ENCODE measurements around the gene CCN2.

DNA sequence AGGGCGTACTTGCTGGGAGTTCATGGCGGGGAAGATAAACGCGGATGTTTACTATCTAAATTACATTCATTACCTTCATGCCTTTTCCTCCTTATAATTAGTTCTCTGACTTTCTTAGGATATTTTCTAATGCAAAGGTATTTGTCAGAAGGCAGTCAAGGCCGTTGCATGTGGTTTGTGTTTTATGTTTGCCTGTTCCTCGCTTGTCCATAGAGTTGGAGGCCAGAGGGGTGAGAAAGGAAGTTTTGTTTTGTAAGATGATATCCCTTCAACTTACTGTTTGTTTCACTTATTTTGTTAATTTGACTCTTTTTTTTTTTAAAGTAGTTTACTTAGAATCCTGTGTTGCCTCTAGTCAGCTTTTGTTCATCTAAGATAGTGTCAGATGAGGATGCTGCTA, 4.0 kb upstream of the CCN2 start:
- TF ChIP-seq, protein P1, sequence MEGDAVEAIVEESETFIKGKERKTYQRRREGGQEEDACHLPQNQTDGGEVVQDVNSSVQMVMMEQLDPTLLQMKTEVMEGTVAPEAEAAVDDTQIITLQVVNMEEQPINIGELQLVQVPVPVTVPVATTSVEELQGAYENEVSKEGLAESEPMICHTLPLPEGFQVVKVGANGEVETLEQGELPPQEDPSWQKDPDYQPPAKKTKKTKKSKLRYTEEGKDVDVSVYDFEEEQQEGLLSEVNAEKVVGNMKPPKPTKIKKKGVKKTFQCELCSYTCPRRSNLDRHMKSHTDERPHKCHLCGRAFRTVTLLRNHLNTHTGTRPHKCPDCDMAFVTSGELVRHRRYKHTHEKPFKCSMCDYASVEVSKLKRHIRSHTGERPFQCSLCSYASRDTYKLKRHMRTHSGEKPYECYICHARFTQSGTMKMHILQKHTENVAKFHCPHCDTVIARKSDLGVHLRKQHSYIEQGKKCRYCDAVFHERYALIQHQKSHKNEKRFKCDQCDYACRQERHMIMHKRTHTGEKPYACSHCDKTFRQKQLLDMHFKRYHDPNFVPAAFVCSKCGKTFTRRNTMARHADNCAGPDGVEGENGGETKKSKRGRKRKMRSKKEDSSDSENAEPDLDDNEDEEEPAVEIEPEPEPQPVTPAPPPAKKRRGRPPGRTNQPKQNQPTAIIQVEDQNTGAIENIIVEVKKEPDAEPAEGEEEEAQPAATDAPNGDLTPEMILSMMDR (IDR thresholded peaks at IDR 0.05), result no peak
- no peak for TF ChIP-seq EZH2 (IDR thresholded peaks at IDR 0.05; ENCODE audit: borderline replicate concordance, insufficient read depth, low read depth, low read length, poor library complexity, severe bottlenecking)

Data from B cell (primary cell).